HEK293T (cell line): Measurements from ENCODE around the gene CALHM3.
"Not testable (repeated sequence)": the region's sequence is repeated elsewhere in the genome, so short reads cannot be mapped to it uniquely, and the experiment has no call there.

ENCODE experiments used
- CTCF ChIA-PET: fragments of 350-600 bp; formaldehyde crosslinking; extraction: SDS; loops from one replicate; lab custom pipeline; 2021; ENCODE audit warnings: antibody characterized with exemption, inconsistent platforms; lab: Yijun Ruan, JAX
- POLR2A ChIA-PET: fragments of 350-600 bp; formaldehyde crosslinking; extraction: SDS; loops from one replicate; lab custom pipeline; 2020; ENCODE audit warnings: antibody characterized with exemption, inconsistent platforms; lab: Yijun Ruan, JAX
- DNase-seq: peaks from one replicate; pipeline ENCODE4 v3.0.0; 2012; ENCODE audit warnings: mixed read lengths; ENCODE audit errors: extremely low spot score
- ARNT ChIP-seq: fragments of 450-650 bp; IDR thresholded peaks from 2 replicates; pipeline ENCODE4 v1.6.1; 2017; ENCODE audit warnings: mild to moderate bottlenecking
- BHLHE40 ChIP-seq: fragments of 450-650 bp; IDR thresholded peaks from 2 replicates; pipeline ENCODE4 v1.6.1; 2016; ENCODE audit warnings: mild to moderate bottlenecking, moderate library complexity, borderline replicate concordance
- CTBP1 ChIP-seq: fragments of 450-650 bp; IDR thresholded peaks from 2 replicates; pipeline ENCODE4 v1.6.1; 2016; ENCODE audit warnings: borderline replicate concordance
- ELF4 ChIP-seq: fragments of 450-650 bp; IDR thresholded peaks from 2 replicates; pipeline ENCODE4 v1.6.1; 2017; ENCODE audit warnings: antibody characterized with exemption
- FOXA1 ChIP-seq: fragments of 450-650 bp; IDR thresholded peaks from 2 replicates; pipeline ENCODE4 v1.6.1; 2016; ENCODE audit warnings: mild to moderate bottlenecking
- FOXK2 ChIP-seq: fragments of 450-650 bp; IDR thresholded peaks from 2 replicates; pipeline ENCODE4 v1.6.1; 2016; ENCODE audit warnings: mild to moderate bottlenecking
- FOXM1 ChIP-seq: fragments of 450-650 bp; IDR thresholded peaks from 2 replicates; pipeline ENCODE4 v1.6.1; 2017; ENCODE audit warnings: mild to moderate bottlenecking, borderline replicate concordance
- HDGF ChIP-seq: fragments of 450-650 bp; IDR thresholded peaks from 2 replicates; pipeline ENCODE4 v1.6.1; 2017; ENCODE audit warnings: antibody characterized with exemption, borderline replicate concordance
- L3MBTL2 ChIP-seq: fragments of 450-650 bp; conservative IDR thresholded peaks from 2 replicates; pipeline ENCODE4 v1.6.1; 2016; ENCODE audit warnings: mild to moderate bottlenecking
- LEF1 ChIP-seq: fragments of 450-650 bp; IDR thresholded peaks from 2 replicates; pipeline ENCODE4 v1.6.1; 2017; ENCODE audit warnings: mild to moderate bottlenecking, borderline replicate concordance
- NFRKB ChIP-seq: fragments of 450-650 bp; IDR thresholded peaks from 2 replicates; pipeline ENCODE4 v1.6.1; 2016; ENCODE audit warnings: mild to moderate bottlenecking, moderate library complexity
- PKNOX1 ChIP-seq: fragments of 450-650 bp; IDR thresholded peaks from 2 replicates; pipeline ENCODE4 v1.6.1; 2016
- SP1 ChIP-seq: fragments of 450-650 bp; IDR thresholded peaks from 2 replicates; pipeline ENCODE4 v1.6.1; 2017
- SUZ12 ChIP-seq: fragments of 450-650 bp; IDR thresholded peaks from 2 replicates; pipeline ENCODE4 v1.6.1; 2016; ENCODE audit warnings: mild to moderate bottlenecking
- TARDBP ChIP-seq: fragments of 450-650 bp; IDR thresholded peaks from 2 replicates; pipeline ENCODE4 v1.6.1; 2016
- ZNF384 ChIP-seq: fragments of 450-650 bp; IDR thresholded peaks from 2 replicates; pipeline ENCODE4 v1.6.1; 2016

The CALHM3 gene

GRCh38 chr10:103479135-103479534 is at the start of gene CALHM3:
TSS of gene CALHM3 (minus strand) at chr10:103479240. CDS start at chr10:103479032, 208 bp downstream.
- CTCF ChIA-PET = no interaction called here
- DNase-seq = no peak
- TF ChIP-seq ZNF384 (no peak), PKNOX1 (no peak), ELF4 (no peak), FOXM1 (no peak), CTBP1 (no peak), SP1 (no peak), SUZ12 (no peak), HDGF (no peak), TARDBP (no peak), LEF1 (no peak), L3MBTL2 (no peak), BHLHE40 (no peak)
- POLR2A ChIA-PET = no interaction called here

GRCh38 chr10:103528549-103528948 is 49.5 kb upstream of the CALHM3 start:
- ChIA-PET POLR2A (no interaction called here), CTCF (no interaction called here)
- no peak for DNase-seq
- TF ChIP-seq ELF4 (no peak), NFRKB (no peak), FOXA1 (no peak), CTBP1 (no peak), FOXK2 (no peak), FOXM1 (no peak), ZNF384 (no peak), SUZ12 (no peak), LEF1 (no peak), TARDBP (no peak), ARNT (no peak), SP1 (no peak), PKNOX1 (no peak), BHLHE40 (no peak), HDGF (no peak), L3MBTL2 (no peak)

- POLR2A ChIA-PET, CTCF ChIA-PET: not testable (repeated sequence)
Measured at GRCh38 chr10:103527476-103527875, 48.4 kb upstream of the CALHM3 start.

GRCh38 chr10:103525901-103526300 is 46.9 kb upstream of the CALHM3 start:
- POLR2A ChIA-PET = no interaction called here
- no peak for DNase-seq
- CTCF ChIA-PET = no interaction called here
- TF ChIP-seq NFRKB = no peak
- no peak for TF ChIP-seq LEF1
- TF ChIP-seq PKNOX1 = no peak
- no peak for TF ChIP-seq FOXK2
- no peak for TF ChIP-seq HDGF
- TF ChIP-seq BHLHE40 = no peak
- no peak for TF ChIP-seq ELF4
- TF ChIP-seq L3MBTL2 = no peak
- no peak for TF ChIP-seq SP1
- TF ChIP-seq ZNF384 = no peak
- TF ChIP-seq FOXM1 = no peak
- TF ChIP-seq ARNT = no peak
- TF ChIP-seq TARDBP = no peak
- no peak for TF ChIP-seq CTBP1
- TF ChIP-seq FOXA1 = no peak
- TF ChIP-seq SUZ12 = no peak

More at GRCh38 chr10:103527476-103527875, 48.4 kb upstream of the CALHM3 start:
- DNase-seq = not testable (repeated sequence)

- CTCF ChIA-PET = interaction anchor here (0.6 kb wide), 1 partner anchor 65 kb away, joined by 3 read pairs; no protein-coding TSS in a partner anchor
- no peak for DNase-seq
- POLR2A ChIA-PET = no interaction called here
- TF ChIP-seq HDGF (no peak), ELF4 (no peak), ZNF384 (no peak), NFRKB (no peak), L3MBTL2 (no peak), BHLHE40 (no peak), SUZ12 (no peak), CTBP1 (no peak), TARDBP (no peak), ARNT (no peak)
Measured at GRCh38 chr10:103523683-103524082, 44.6 kb upstream of the CALHM3 start.

GRCh38 chr10:103522006-103522405 is 43.0 kb upstream of the CALHM3 start:
- POLR2A ChIA-PET, DNase-seq: not testable (repeated sequence)
- CTCF ChIA-PET = interaction anchor here (0.9 kb wide), 1 partner anchor 21 kb away, joined by 5 read pairs; no protein-coding TSS in a partner anchor
